Esophagus muscularis mucosa (tissue), 4 donors: ENCODE results near the gene GSK3B. TPM values are rescaled to one million over a fixed set of nuclear protein-coding genes. Genes with fewer than 3 reads are reported as not detected.

Experiments
- DNase-seq: peaks from one replicate; pipeline ENCODE4 v3.0.0-alpha.2; 2017; ENCODE audit errors: extremely low spot score
- H3K27ac ChIP-seq, 4 donors: fragments of 200-600 bp; sonication (generic); replicated peaks in 1 of 4; 1 replicate in 3 of 4; 2 replicates in 1 of 4; pipeline ENCODE4 v1.5.1; 2016 to 2019; ENCODE audit warnings: mild to moderate bottlenecking in 1 of 4
- H3K27me3 ChIP-seq, 4 donors: fragments of 200-600 bp; sonication (generic); one replicate each; pipeline versions ENCODE4 v1.5.1 to v1.6.0; 2016 to 2019
- H3K36me3 ChIP-seq, 4 donors: fragments of 200-600 bp; sonication (generic); one replicate each; pipeline ENCODE4 v1.5.1; 2016 to 2019
- H3K4me1 ChIP-seq, 4 donors: fragments of 200-600 bp; sonication (generic); one replicate each; pipeline ENCODE4 v1.5.1; 2016 to 2019
- H3K4me3 ChIP-seq, 4 donors: fragments of 200-600 bp; sonication (generic); 1 replicate in 2 of 4; 2 replicates in 2 of 4; pipeline ENCODE4 v1.5.1; 2016 to 2019; ENCODE audit warnings: mild to moderate bottlenecking in 4 of 4, moderate library complexity in 1 of 4
- H3K9me3 ChIP-seq, 4 donors: fragments of 200-600 bp; sonication (generic); 1 replicate in 3 of 4; 2 replicates in 1 of 4; pipeline ENCODE4 v1.5.1; 2016 to 2019
- CTCF ChIP-seq, 3 experiments: fragments of 200-600 bp in 2 of 3; fragments of 450-650 bp in 1 of 3; sonication (generic) in 2 of 3; IDR thresholded peaks; one replicate each; pipeline ENCODE4 v1.5.1; 2017 to 2019; ENCODE audit warnings: antibody characterized with exemption in 3 of 3, mild to moderate bottlenecking in 2 of 3, moderate library complexity in 1 of 3
- EP300 ChIP-seq: sonication (generic); formaldehyde crosslinking; IDR thresholded peaks from one replicate; pipeline ENCODE4 v1.6.1; 2017; ENCODE audit warnings: antibody characterized with exemption
- POLR2A ChIP-seq: fragments of 450-650 bp; IDR thresholded peaks from one replicate; pipeline ENCODE4 v1.6.1; 2017; ENCODE audit warnings: antibody characterized with exemption, moderate library complexity, mild to moderate bottlenecking, low read depth
- POLR2AphosphoS5 ChIP-seq, 2 donors: sonication (generic); formaldehyde crosslinking; IDR thresholded peaks; one replicate each; pipeline ENCODE4 v1.6.1; 2017; ENCODE audit warnings: antibody characterized with exemption in 2 of 2
- WGBS: methylation state at CpG from one replicate; pipeline ENCODE4 v1.1.5; 2018; 5-methylcytosine and 5-hydroxymethylcytosine counted together
- intact Hi-C: fragments of 100-400 bp; cut with DNase I; formaldehyde crosslinking; loops from one replicate; pipeline ENCODE4 v1.15.1; 2023
- total RNA-seq, 4 donors: library from RNA; depleted of rRNA; stranded (reverse); fragments of >200 nt; gene quantifications; one replicate each; pipeline versions ENCODE4 v1.1.0 to v1.2.1, GENCODE V29; 2016

Gene GSK3B
- total RNA-seq, 4 donors from 2014 or later, result 30.3 to 35.4 (median 31.3) TPM

GRCh38 chr3:120111898-120112297 lies 17.7 kb upstream of the GSK3B start:
- TF ChIP-seq EP300 (no peak), POLR2A (no peak)
- H3K4me3 ChIP-seq, result no peak overlapping the region
- intact Hi-C loops, result no loop called here
- 88% methylated on average over 1 of the region's 1 CpG for WGBS
- no peaks in the 10 kb centered on the region for H3K27me3 ChIP-seq
- DNase-seq, result peak; percentile 79
- H3K9me3 ChIP-seq, result peaks cover 0 to 9% (median 0%) of the 10 kb centered on the region in 4 donors
- H3K36me3 ChIP-seq, result no peaks in the 10 kb centered on the region
- no peaks in the 10 kb centered on the region for H3K4me1 ChIP-seq
- no peak overlapping the region for H3K27ac ChIP-seq

DNA sequence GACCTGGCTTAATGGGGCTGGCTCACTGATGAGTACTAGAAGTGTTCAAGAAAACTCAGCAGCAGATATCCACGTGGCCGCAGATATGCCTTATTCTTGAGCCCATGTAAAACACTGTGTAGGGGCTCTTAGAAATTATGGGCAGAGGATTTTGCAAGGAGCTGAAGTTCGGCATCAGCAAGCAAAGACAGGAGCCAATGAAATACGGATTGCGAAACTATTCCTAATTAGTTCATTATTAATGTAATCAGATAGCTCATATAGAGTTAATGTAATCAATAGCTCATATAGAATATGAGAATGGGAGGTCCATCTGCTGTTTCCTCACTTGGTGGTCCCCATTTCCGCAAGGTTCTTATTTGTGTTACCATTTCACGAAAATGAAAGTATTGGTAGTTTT lies 9.0 kb upstream of the GSK3B start:
- no peak overlapping the region for H3K4me3 ChIP-seq
- no peaks in the 10 kb centered on the region for H3K9me3 ChIP-seq
- no peaks in the 10 kb centered on the region for H3K36me3 ChIP-seq
- H3K27me3 ChIP-seq, result no peaks in the 10 kb centered on the region
- no peak overlapping the region for H3K27ac ChIP-seq
- no peak for DNase-seq
- 97% methylated on average over 7 of the region's 7 CpGs for WGBS
- TF ChIP-seq POLR2AphosphoS5 (IDR thresholded peaks at IDR 0.05) (no peak), POLR2A (no peak), EP300 (no peak), CTCF (IDR thresholded peaks at IDR 0.05) (no peak)
- H3K4me1 ChIP-seq, result peaks cover 0 to 2% (median 0%) of the 10 kb centered on the region in 4 donors
- intact Hi-C loops, result no loop called here

GRCh38 chr3:120102674-120103073 lies 8.4 kb upstream of the GSK3B start:
- no peak for TF ChIP-seq POLR2AphosphoS5 (IDR thresholded peaks at IDR 0.05)
- no peak for TF ChIP-seq EP300
- TF ChIP-seq CTCF (IDR thresholded peaks at IDR 0.05), result no peak
- no peak for TF ChIP-seq POLR2A
- Histone ChIP-seq H3K36me3 (no peaks in the 10 kb centered on the region), H3K4me3 (no peak overlapping the region), H3K9me3 (no peaks in the 10 kb centered on the region), H3K27me3 (no peaks in the 10 kb centered on the region), H3K4me1 (peaks cover 0 to 2% (median 0%) of the 10 kb centered on the region in 4 donors), H3K27ac (no peak overlapping the region)
- intact Hi-C loops, result no loop called here
- 74% methylated on average over 3 of the region's 3 CpGs for WGBS
- DNase-seq, result no peak

GRCh38 chr3:120102232-120102631 lies 8.0 kb upstream of the GSK3B start:
- peaks cover 0 to 6% (median 2%) of the 10 kb centered on the region in 4 donors for H3K4me1 ChIP-seq
- TF ChIP-seq POLR2A (no peak), CTCF (IDR thresholded peaks at IDR 0.05) (no peak), POLR2AphosphoS5 (IDR thresholded peaks at IDR 0.05) (no peak), EP300 (no peak)
- H3K27ac ChIP-seq, result no peak overlapping the region
- no peaks in the 10 kb centered on the region for H3K36me3 ChIP-seq
- 62% methylated on average over 3 of the region's 3 CpGs for WGBS
- no peaks in the 10 kb centered on the region for H3K27me3 ChIP-seq
- DNase-seq, result no peak
- H3K4me3 ChIP-seq, result no peak overlapping the region
- intact Hi-C loops, result no loop called here
- no peaks in the 10 kb centered on the region for H3K9me3 ChIP-seq

DNA sequence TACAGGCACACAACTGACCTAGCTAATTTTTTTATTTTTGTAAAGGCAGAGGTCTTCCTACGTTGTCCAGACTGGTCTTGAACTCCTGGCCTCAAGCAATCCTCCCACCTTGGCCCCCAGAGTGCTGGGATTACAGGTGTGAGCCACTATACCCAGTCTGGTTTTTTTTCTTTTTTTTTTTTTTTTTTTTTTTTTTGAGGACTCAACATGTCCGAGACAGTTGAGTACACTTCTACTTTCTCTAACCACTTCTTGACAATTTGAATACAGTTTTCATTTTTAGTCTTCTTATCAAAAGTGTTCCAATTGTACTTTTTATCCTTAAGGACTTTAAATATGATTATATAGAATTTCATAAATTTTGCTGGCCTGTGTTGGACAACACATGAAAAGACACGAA lies 7.4 kb upstream of the GSK3B start:
- Histone ChIP-seq H3K27ac (no peak overlapping the region), H3K9me3 (no peaks in the 10 kb centered on the region), H3K4me1 (peaks cover 2 to 11% (median 8%) of the 10 kb centered on the region in 4 donors), H3K36me3 (no peaks in the 10 kb centered on the region), H3K4me3 (no peak overlapping the region), H3K27me3 (no peaks in the 10 kb centered on the region)
- intact Hi-C loops, result no loop called here
- no peak for TF ChIP-seq CTCF (IDR thresholded peaks at IDR 0.05)
- no peak for TF ChIP-seq POLR2A
- no peak for TF ChIP-seq POLR2AphosphoS5 (IDR thresholded peaks at IDR 0.05)
- no peak for TF ChIP-seq EP300
- 91% methylated on average over 3 of the region's 3 CpGs for WGBS
- no peak for DNase-seq
